Hindlimb muscle (tissue), 1 donor: ENCODE measurements around the gene SIL1. TPM values are rescaled to one million over a fixed set of nuclear protein-coding genes. Genes with fewer than 3 reads are reported as not detected.

Experiments used
- DNase-seq: peaks from one replicate; pipeline ENCODE4 v3.0.0-alpha.2; 2013
- polyA plus RNA-seq: library from polyadenylated mRNA; unstranded; fragments of 120-200 nt; gene quantifications from one replicate; pipeline ENCODE4 v1.2.1, GENCODE V29; 2013; ENCODE audit not compliant: insufficient read length

Gene SIL1
- polyA plus RNA-seq, 1 donor: 27.9 TPM

DNA sequence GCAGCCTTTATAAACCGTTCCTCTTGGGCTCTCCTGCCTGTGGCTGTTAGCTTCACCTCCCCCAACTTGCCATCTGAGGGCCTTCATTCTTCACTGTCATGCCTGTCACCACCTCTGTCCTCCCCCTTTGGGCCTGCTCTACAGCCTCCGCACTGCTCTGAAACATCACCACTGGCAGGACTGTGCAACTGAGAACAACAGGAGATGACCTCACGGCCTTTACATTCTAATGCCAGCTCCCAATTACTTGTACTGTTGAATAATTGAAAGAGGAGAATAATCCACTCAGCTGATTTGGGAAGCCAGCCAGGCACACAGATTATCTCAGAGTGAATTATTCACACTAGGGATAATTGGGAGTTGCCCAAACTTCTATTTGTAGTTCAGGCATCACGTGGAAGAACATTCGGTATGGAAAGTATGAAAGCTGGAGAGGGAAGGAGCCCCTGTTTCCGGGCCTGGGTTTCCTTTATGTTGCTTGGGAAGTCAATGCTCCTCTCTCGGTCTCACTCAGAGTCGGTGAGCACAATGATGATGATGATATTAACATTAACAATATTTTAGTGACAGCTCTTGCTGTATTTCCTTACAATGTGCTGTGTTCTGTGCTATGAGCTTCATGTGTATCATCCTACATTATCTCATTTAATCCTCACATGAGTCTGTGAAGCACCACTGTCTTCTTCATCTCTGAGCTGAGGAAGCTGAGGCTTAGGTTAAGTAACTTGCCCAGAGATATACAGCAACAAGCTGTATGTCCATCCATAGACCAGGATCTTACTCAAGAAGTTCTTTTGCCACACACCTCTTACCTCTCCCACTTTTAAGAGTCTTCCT, 223.7 kb downstream of the SIL1 start:
- DNase-seq: peak; percentile 50

GRCh38 chr5:138972836-138973235, 225.3 kb downstream of the SIL1 start:
- no peak for DNase-seq

GRCh38 chr5:138972230-138972629, 225.9 kb downstream of the SIL1 start:
- no peak for DNase-seq

GRCh38 chr5:138969323-138970002, 228.7 kb downstream of the SIL1 start:
- no peak for DNase-seq

- no peak for DNase-seq
These were observed 229.6 kb downstream of the SIL1 start for GRCh38 chr5:138968601-138969000.

DNA sequence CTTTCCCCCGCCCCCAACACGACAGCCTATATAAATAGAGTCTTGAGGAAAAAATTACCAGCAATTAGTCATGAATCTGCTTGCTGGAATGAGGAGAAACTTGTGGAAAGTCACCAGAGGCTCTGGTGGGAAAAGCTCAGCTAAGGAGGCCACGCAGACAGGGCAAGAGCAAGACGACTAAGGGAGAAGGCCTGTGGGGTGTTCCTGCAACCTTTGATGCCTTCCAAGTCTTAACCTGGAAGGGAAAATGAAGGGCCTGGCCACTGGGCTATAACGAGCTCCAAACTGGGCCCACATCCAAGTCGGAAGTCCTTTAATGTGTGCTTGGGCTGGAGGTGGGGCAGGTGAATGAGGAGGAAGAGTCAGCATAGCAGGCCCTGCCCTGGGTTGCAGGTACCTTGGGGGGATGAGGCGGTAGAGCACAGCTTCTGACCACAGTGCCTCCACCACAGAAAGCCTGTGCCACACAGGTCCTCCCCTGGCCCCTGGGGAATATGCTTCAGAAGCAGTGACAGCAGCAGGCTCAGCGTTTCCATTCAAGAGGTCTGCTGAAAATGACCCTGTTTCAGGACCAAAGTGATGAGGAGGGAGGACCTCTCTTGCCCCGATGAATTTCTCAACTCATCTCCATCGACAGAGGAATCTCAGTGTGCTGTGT, 230.2 kb downstream of the SIL1 start:
- no peak for DNase-seq

GRCh38 chr5:138966236-138966985, 231.8 kb downstream of the SIL1 start:
- no peak for DNase-seq

DNA sequence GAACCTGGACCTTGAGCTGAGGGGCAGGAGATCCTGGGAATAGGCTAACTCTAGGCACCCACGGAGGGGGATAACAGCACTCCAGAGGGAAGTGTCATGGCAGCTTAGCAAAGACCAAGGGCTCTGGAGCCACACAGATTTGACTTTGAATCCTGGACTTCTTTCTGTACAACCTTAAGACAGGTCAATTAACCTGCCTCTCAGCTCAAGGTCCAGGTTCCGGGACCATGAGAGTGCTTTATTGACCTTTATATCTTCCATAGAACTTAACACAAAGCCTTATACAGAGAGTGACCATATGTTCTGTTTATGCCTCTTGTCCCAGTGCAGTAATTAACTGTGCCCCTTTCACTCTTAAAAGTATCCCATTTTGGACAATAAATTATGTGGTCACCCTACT, 232.5 kb downstream of the SIL1 start:
- no peak for DNase-seq

DNA sequence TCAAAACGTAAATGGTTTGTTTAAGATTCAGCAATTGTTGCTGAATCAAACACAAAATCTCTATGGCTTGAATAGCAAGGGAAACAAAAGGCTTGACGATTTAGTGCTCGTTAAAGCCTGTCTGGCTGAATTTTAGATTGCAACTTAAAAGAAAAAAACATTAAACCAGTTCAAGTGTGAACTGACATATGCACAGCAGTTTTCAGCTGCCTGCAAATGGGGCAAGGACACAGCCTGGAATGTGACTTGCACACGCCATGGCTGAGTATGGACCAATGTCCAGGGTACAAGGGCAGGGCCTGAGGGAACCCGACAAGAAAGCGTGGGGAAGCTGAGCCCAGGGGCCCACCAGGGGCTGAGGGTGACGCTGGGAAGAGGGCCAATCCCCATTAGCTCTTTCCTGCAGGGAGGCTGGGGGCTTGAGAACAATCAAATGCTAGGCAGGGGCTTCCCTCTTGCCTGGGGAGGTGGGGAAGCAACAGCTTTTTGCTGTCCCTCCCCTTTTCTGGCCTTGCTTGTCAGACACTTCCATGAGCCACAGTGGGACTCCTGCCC, 233.4 kb downstream of the SIL1 start:
- DNase-seq: no peak

DNA sequence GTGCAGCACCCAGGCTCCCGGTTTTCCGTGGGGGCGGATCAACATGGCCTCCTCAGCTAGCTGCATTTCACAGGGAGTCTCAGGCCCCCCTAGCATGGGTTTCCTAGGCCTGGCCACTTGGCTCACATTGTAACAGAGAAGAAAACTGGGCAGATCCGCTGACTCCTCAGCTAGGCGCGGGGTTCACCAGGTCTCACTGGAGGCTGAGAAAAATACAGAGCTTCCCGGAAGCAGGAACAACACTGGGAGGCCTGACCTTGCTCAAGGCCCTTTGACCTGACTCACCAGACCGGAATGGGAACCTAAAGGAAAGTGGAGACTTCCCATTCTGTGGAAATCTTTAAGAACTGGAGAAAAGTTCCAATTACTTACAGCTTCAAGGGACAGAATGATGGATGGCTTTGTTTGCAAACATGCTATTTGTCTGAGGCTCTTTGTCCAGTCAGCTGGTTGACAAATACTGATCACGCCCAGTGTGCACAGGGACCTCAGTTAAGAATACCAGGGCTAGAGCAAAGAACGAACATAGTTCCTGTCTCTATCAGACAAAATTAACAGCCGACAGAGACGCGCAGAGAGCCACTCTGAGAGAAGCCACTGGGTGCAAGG, 234.3 kb downstream of the SIL1 start:
- DNase-seq: no peak

DNA sequence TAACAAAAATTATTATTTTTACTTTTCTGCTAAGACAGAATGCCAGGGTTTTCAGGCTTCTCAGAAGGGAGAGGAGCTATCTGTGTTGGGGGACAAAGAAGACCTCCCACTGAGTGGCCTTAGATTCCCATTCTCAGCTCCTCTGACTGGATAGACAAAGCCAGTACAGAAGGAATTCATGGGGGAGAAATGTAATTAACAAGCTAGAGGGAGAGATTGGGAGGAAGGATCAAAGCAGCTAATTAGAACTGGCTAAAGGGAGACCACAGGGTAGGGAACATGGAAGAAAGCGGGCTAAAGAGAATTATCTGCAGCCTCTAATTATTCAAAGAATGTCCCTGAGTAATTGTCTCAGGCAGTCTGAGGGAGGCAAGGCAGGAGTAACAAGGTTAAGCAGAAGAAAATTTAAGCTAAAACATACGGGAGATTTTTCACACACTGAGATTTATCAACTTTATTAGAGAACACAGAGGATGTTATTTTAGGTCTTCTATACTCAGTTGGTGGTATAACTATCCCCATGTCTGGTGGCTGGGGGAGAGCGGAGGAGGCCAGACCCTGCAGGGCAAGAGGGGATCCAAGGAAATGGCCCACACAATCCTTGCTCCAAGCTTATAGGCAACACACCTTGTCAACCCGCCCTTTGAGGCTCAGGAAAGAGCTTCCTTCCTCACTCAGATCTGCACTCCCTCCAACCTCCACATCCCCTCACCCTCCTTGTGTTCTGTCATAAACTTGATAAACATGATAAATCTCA, 235.4 kb downstream of the SIL1 start:
- DNase-seq: no peak

DNA sequence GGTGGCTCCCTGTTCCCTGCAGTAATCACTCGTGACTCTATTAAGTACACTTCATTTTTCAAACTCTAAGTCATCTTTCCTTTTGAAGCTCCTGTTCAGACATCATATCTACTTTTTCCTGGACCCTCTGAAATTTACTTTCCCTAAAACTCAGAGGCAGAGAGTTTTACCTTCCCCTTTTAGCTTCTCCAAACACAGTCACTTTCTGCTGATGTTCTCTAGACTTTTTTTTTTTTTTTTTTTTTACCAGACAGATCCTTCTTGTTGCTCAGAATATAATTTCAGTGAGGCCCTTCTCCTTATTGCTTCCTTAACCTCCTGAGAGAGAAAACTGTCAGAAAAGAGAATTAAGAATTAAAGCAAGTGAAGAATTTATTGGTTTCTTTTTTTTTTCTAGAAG, 236.4 kb downstream of the SIL1 start:
- DNase-seq: no peak

- no peak for DNase-seq
These were observed 236.9 kb downstream of the SIL1 start for GRCh38 chr5:138961221-138961620.

GRCh38 chr5:138960145-138960692, 237.9 kb downstream of the SIL1 start:
- DNase-seq: no peak

DNA sequence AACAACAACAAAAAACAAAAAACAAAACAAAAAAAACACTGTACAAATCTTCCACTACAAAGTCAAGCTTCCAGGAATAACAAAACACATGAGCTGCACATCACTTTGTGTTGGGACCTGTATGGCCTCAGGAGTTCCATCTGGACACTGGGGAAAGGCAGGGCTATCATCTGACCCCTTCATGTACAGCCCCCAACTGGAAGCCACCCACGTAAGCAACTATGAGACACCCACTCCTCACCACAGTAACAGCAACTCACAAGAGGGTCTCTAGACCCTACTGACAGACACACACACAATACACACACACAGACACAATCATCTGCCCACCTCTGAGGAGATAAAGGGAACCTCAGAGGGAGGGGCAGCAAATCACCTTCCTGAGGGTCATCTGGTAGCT, 241.4 kb downstream of the SIL1 start:
- DNase-seq: no peak

GRCh38 chr5:138955671-138956295, 242.4 kb downstream of the SIL1 start:
- no peak for DNase-seq

DNA sequence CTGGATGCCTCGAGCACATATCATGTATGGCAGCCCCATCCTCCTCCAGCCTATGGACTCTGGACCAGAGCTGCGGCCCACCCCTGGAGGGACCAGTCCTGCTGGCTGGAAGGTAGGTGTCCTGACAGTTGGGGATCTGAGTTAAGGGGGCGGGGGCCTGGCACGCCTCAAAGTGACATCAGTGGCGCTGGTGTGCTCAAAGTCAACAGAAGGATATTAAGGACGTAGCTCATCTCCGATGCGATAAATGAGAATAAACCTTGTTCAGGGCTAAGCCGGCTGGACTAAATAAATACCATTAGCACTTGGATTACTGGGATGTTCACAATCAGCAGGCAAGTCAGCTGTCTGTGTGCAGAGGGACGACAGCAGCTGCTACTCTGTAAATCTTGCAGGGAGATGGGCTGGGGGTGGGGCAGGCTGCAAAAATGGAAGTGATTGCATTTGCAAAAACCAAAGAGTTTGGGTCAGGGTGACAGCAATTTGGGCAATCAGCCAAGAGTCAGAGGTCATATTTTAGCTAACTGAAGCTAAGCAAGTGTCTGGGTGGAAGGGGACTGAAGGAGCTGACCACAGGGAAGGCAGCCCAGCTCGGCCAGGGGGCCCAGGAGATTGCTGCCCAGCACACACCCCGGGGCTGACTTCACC, 243.0 kb downstream of the SIL1 start:
- no peak for DNase-seq

DNA sequence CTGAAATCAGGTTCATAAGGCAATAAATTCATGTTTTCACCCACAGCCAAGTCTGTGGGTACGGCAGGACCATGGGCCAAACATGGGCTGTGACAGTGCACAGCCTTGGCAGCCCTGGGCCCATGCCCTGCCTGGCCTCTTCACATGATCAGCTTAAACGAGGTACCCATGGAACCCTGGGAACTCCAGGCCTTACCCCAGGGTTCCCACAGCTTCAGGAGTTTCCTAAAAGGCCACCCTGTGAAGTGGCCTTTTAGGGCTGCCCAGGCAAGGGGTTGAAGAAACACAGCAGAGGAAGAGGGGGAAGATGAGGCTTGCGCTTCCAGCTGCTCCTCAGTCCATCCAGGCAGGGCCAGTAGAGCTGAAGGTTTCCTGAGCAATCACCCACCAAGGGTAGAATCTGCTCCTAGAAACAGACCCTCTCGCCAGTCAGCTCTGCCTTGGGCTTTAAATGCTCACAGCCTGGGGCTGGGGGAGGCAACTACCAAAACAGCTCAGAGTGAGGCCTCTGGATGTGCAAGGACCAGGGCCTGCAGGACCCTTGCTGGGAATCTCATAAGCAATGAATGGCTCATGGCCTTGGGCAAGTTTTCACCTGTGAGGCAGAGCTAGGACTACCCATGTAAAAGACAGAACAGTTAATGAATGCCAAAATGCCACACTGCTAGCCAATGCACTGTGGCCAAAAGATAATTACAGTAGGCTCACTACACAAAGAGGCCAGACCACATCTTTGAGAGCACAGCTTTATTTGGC, 243.7 kb downstream of the SIL1 start:
- DNase-seq: no peak
